Measurements from ENCODE around the gene GRK5.
"Not testable (repeated sequence)": the region's sequence is repeated elsewhere in the genome, so short reads cannot be mapped to it uniquely, and the experiment has no call there.

Gene GRK5

DNA sequence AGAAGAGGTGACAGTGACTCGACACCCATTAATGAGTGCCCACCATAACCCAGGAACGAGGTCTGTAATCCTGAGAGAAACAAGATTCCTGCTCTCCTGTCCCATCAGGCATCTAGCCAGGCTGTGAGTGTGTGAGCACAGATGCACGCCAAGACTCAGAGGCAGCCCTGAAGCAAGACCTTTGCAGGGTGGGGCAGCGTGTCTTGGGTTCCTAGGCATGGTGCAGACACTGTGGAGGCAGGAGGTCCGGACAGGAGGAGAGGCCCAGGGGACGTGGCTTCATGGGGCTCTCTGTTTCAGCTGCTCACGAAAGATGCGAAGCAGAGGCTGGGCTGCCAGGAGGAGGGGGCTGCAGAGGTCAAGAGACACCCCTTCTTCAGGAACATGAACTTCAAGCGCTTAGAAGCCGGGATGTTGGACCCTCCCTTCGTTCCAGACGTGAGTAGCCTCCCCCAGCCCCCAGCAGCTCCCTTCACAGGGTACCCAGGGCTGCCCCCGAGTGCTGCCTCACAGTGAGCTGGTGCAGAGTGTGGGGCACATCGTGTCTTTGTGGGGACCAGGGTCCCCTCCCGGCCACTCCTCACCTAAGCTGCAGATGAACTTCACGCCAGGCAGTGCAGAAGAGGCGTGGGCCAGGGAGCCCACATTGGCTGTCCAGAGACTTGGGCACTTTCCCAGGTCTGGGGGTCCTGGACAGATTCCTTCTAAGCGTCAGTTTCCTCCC, 240.6 kb downstream of the GRK5 start:
- no peak for DNase-seq

DNA sequence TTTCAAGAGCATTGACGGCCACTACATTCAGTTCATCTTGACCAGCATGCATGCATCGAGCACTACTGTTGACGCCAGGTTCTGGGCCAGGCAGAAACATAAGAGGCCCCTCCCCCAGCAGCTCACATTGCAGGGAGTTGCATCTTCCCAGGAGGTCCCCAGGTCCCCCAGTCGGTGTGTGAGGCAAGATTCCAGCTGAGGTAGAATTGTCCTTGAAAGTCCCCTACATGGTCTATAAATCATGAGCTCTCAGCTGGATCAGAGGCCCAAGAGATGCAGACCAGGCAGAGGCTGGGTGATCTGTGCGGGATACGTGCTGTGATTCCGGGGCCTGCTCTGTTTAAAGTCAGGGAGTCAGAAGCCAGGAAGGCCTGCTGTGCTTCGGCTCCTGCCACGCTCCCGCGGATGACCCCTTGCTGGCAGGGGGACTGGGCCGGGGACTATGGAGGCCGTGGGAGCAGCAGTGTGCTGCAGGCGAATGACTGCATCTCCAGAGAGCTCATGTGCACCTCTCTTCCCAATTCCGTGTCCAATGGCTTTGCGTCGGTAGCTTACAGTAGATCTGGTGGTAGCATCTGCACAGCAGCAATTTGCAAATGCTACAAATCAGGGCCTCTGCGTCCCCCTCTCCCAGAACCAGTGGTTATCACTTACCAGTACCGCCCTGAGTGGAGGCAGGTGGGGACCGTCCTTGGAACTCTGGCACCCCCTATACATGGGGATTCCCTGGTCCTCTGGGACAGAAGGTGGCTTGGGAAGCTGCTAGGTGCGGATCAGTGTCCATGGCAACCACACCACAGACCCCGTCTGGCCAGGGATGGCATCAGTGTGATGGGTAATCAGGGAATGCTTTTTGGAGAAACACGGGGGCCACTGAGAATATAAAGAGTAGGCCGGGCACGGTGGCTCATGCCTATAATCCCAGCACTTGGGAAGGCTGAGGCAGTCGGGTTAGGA, 241.5 kb downstream of the GRK5 start:
- DNase-seq = no peak

DNA sequence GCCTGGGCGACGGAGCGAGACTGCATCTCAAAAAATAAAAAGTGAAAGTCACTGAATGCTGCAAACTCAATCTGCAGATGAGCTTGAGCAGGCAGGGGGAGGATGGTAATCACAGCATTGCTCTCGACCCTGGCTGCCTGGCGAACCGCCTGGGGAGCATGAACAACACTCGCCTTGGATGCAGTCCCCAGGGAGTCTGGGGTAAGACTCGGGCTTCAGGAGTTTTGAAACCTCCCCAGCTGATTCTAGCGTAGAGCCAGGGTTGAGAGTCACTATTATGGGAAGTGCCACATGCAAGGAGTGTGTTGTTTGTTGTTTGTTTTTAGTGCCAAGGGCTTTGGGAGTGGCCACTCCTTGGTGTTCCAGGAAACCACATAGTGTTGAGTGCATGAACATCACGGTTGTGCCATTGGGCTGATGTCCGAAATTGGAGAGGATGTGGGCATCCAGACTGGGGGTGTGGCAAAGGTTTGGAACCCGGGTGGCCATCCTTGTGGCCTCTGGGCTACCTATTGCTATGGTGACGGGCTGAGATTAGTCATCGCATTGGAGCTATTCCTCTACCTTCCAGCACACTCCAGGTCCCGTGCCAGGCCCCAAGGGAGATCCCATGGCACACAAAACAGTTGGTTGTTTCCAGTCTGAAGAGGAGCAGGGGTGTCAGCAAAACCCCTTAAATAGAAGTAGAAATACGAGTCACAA, 242.5 kb downstream of the GRK5 start:
- DNase-seq = no peak

DNA sequence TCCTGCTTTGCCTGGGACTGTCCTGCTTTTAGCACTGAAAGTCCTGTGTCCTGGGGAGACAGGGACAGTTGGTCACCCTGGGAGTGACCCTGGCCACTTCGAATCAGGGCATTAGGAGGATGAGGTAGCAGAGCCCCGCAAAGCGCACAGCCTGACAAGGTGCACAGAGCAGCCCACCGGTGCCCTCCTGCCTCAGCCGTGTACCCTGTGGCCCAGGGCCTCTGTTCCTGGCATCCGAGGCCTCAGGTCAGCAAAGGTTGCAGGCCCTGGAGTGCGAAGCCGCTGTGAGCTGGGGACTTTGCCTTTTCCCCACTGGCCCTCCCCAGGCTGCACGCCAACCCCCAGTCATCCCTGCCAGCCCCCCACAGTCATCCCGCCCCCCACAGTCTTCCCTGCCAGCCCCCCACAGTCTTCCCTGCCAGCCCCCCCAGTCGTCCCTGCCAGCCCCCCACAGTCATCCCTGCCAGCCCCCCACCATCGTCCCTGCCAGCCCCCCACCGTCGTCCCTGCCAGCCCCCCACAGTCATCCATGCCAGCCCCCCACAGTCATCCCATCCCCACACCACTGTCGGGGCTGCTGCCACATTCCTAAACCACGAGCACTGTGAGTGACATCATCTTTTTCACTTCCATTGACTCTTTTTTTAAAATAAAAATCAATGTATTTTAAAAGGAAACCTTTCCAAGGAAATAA, 243.4 kb downstream of the GRK5 start:
- DNase-seq = no peak

DNA sequence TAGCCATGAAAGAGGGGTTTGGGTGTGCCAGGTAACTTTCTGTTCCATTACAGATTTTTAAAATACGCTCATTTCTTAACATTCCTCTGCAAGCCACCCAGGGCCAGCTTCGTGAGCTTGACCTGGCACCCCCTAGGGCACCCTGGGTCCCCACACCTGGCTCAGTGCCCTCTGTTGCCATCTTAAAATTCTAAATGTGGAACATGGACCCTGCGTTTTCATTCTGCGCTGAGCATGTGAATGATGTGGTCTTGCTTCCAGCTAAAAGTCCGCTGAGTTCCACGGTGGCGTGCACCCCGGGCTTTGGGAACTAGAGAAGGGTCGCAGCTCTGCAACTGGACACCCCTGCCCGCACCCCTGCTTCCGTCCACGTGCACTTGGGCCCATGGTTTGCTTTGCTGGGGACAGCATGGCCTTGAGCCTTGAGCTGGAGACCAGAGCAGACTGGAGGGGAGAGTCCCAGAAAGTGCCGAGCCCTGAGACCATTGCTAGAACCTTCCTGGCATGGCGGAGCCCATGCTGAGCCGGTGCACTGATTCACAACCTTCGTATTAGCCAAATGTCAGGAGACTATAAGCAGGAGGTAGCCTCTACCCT, 244.0 kb downstream of the GRK5 start:
- DNase-seq = no peak

DNA sequence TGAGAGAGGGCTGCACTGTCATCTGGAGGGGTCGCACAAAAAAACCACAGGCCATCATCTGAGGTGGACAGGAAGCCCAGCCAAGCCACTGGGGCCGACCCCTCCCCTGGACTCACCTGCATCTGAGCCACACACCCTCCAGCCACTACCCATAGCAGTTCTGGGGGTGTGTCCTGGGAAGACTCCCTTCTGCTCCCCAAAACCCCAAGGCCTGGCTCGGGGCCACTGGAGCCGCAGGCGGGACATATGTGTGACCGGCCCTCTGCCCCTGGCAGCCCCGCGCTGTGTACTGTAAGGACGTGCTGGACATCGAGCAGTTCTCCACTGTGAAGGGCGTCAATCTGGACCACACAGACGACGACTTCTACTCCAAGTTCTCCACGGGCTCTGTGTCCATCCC, 245.0 kb downstream of the GRK5 start:
- no peak for DNase-seq

DNA sequence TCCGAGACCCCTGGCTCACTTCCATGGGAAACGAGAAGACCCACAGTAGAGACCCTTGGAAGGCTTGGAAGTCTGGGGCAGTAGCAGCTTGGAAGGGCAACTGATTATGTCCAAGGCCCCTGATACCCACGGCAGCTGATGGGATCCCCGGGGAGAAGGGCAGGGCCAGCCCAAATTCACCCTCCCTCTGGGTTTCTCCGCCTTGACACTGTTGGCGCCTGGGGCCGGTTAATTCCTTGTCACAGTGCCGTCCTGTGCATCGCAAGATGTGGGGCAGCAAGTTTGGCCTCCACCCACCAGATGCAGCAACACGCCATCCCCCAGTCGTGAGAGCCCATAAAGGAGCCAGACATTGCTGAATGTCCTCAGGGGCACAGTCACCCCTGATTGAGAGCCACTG, 245.9 kb downstream of the GRK5 start:
- DNase-seq = no peak

DNA sequence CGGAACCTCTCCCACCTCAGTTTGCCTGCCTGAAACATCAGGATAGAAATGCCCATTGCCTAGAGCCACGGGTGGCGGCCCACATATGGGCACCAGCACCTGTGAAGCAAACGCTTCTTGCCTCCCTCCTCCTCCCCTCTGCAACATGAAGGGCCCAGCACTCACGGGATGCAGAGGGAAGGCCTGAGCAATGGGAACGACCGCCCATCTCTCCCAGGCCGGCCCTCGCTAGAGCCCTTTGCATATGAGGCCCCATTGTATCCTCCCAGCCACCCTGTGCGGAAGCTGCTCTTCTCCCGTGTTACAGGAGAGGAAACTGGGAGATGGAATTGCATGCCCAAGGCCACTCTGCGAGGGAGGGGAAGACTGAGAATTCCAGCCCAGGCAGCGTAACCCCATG, 246.9 kb downstream of the GRK5 start:
- DNase-seq = no peak

DNA sequence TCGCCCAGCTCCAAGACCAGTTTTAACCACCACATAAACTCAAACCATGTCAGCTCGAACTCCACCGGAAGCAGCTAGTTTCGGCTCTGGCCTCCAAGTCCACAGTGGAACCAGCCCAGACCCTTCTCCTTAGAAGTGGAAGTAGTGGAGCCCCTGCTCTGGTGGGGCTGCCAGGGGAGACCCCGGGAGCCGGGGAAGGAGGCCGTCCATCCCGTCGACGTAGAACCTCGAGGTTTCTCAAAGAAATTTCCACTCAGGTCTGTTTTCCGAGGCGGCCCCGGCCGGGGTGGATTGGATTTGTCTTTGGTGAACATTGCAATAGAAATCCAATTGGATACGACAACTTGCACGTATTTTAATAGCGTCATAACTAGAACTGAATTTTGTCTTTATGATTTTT, 247.6 kb downstream of the GRK5 start:
- no peak for DNase-seq

DNA sequence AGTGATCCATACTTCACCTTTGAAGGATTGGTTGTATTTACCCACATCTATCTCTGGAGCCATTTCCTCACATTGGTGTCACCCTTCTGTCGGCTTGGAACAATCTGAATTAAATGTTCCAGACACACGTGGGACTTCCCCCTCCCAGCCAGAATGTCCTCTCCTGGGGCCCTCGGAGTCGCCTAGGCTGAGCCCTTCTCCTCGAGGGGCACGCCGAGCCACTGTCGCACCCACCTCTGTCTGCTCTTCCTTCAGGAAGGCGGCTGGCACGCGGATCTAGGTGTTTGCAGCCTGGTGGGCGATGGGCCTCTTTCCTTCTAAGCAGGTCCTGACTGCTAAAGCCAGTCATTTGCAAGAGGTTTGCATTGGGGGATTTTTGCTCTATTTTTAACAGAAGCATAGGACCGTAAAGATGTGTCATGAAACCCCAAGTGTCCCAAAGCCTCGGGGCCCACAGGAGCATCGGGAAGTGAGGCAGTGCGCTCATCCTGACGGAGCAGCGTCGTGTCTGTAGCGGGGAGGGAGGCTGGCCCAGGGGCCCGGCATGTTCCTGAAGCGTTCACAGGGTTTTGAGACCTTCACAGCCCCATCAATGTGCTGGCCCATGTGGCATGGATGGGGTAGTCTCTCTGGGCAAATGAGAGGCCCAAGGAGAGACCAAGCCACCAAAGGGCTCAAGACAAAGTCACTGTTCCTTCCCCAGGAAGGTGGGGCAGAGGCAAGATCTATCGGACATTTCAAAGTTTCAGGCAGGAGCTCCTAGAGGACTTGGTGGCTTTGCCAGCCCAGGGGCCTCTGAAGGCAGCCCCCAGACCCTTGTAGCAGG, 248.5 kb downstream of the GRK5 start:
- no peak for DNase-seq

DNA sequence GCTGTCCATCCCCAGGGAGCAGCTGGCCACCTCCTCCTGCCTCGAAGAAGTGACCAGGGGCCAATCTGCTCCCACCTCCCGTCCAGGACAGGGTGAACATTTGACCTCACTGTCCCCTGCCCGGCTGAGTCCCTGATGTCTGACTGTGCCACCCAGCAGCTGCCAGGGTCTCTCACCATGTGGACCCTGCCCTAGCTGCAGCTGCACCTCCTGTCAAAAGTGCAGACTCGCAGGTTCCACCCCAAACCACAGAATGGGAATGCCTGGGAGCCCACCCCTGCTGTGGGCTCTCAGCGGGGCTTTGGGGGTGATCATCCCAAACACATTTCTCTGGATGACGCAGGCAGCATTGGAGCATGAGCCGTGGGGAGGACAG, 249.1 kb downstream of the GRK5 start:
- no peak for DNase-seq

DNA sequence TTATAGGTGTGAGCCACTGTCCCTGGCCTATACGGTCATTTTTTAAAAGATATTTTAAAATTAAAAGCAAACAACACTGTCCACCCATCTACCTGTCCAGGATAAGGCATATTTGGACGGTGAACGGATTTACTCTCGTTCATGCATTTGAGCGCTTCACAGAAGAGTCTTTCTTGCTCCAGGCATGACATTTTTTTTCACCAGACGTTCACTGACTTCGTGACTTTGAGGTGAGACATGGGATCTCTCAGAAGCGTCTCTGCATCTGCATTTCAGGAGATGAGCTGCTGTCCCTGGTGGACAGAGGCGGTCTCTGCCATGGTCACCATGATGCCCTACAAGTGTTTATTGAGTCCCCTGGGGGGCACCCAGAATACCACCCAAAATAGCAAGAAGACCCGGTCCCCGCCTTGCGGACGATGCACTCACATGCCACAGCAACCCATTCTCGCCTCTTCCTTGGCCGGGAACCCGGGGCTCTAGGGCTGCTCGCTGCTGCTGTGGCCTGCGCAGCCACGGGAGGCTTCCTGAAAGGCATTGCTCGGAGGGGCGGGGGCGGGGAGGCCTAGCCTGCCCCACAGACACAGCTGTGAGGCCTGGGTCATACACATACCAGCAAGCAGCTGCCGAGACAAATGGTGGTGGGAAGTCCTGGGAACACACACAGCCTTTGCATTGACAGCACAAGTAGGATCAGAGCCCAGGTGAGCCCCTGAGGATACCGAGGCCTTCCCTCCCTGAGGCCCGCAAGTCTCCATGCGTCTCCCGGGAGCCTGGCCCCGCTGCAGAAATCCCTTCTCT, 250.8 kb downstream of the GRK5 start:
- DNase-seq = no peak

DNA sequence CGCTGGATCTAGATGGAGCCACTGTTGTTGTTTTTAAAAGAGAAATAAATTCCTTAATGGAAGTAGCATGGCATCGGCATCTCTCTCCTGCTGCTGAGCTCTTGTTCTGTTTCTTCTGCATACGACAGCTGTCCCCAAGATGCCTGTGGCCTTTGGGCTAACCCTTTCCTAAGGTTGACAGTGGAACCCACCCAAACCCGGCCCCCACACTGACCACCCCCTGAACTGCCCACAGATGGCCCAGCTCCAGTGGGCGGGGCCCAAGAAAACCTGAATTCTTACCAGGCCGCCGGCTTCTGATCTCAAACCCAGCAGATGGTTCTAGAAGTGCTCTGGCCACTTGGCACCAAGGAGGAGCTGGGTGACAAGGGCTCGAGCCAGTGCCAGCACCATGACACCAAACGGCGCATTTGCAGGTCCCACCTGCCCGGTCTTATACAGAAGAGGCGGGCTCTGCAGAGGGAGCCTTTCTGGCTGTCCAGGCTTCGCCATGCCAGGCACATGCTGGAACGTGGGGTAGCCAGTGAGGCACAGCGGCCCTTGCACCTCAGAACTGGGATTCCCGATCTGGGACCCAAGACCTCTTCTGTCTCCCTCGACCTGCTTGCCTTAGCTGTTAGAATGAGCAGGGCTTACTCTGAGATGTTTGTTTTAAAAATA, 252.4 kb downstream of the GRK5 start:
- DNase-seq = no peak

DNA sequence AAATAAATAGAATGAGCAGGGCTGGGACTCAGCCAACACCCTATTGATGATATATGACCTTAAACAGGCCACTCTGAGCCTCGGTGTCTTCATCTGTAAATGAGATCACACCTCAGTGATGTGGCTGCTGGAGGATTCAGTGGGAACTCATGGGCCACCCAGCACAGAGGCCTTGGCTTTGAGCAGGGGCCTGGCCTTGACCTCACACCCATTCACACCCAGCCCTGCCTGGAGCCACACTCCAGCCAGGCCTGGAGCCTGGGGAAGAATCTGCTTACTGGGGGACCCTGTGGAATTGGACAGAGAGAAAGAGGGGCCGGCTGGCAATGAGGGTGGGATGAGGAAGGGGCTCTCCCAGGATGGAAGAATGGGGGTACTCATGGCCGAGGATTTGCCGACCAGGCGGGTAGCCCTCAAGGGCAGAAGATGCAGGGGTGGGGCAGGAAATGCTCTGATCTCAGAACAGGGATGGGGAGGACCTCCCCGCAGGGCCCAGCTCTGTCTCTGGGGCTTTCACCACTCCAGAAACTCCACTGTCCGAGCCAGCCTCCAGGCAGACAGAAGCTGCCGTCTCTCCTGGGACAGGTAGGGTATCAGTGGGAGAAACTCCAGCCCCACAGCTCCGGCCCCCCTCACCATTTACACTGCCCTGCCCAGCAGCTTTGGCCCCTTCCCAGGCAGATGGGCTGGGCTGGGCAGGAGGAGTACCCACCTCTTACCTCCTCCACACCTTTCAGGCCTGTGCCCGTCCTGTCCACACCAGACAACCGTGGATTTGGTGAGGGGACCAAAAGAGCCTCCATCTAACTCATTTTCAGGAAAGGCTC, 253.2 kb downstream of the GRK5 start:
- DNase-seq = no peak

DNA sequence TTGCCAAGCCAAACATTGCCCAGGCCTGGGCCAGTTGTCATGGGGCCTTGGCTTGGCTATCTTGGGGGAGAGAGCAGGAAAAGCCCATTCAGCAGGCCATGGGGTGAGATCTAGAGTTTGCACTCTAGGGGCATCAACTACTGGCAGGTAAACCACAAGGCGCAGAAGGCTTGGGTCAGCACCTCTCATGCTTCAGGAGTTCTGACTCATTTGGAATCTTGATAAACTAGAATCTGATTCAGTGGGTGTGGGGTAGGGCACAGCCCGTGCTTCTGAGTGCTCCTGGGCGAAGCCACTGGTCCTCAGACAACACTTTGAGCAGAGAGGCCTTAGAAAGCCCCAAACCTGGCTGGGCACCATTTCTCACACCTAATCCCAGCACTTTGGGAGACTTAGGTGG, 254.0 kb downstream of the GRK5 start:
- no peak for DNase-seq

DNA sequence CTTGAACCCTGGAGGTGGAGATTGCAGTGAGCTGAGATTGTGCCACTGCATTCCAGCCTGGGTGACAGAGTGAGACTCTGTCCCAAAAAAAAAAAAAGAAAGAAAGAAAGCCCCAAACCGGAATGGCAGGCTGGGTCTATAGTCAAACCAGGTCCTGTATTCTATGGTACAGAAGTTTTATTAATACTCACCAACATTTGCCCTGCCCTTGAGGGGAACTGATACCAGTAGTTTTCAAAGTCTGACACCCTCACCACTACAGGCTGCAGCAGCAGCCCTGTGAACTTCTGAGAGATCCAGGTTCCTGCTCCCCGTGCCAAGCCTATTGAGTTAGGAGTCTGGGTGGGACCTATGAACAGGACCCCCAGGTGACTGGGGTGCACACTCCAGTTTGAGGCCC, 254.6 kb downstream of the GRK5 start:
- no peak for DNase-seq

DNA sequence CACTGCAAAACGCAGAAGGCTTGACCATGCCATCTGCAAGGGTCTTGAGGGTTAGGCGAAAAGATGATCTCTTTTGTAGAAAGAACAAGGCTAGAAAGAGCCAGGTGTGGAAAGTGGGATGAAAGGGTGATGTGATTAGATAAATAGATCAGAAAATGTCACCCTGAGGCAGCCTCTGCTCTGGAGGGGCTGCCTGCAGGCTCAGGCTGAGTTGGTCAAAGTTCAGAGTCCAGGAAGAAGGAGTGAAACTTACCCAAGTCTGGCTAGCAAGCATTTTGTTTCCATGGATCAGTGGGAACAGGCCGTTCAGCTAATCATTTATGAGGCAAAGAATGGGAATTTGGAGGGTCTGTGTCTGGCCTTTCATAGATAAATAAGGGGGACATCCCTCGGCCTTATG, 255.4 kb downstream of the GRK5 start:
- no peak for DNase-seq

DNA sequence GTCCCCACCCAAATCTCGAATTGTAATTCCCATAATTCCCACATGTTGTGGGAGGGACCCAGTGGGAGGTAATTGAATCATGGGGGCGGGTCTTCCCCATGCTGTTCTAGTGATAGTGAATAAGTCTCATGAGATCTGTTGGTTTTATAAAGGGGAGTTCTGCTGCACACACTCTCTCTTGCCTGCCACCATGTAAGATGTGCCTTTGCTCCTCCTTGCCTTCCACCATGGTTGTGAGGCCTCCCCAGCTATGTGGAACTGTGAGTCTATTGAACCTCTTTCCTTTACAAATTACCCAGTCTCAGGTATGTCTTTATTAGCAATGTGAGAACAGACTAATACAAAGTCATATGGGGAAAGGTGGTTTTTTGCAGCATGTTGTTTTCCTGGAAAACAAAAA, 255.8 kb downstream of the GRK5 start:
- not testable (repeated sequence) for DNase-seq

DNA sequence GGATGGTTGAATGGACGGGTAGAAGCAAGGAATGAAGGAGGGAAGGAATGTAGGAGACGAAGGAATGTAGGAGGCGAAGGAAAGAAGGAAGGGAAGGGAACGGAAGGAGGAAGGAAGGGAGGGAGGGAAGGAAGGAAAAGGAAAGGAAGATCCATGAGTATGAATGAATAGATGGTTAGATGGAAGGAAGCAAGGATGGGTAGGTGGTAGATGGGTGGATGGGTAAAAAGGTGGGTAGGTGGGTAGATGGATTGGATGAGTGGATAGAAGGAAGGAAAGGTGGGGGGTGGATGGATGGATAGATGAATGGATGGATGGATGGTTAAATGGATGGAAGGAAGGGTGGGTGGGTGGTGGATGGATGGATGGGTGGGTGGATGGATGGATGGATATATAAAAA, 257.7 kb downstream of the GRK5 start:
- DNase-seq = no peak

Measured in COR-L47 (cell line).